Cardiac muscle cell (in vitro differentiated cells and primary cell): ENCODE results near the gene NAT8L. TPM values are rescaled to one million over a fixed set of nuclear protein-coding genes. Genes with fewer than 3 reads are reported as not detected.
"Not testable (repeated sequence)": the region's sequence is repeated elsewhere in the genome, so short reads cannot be mapped to it uniquely, and the experiment has no call there.

Experiments used
- DNase-seq, 2 donors: peaks; one replicate each; pipeline versions ENCODE4 v3.0.0 to v3.0.0-alpha.2; 2010 to 2017; ENCODE audit warnings: low read depth in 1 of 2, low spot score in 1 of 2
- H3K27ac ChIP-seq: fragments of 200-600 bp; sonication (generic); 2 replicates; pipeline ENCODE4 v1.5.1; 2016
- H3K27me3 ChIP-seq: fragments of 200-600 bp; sonication (generic); 2 replicates; pipeline ENCODE4 v1.6.0; 2016; ENCODE audit warnings: control low read depth
- H3K36me3 ChIP-seq: fragments of 200-600 bp; sonication (generic); 2 replicates; pipeline ENCODE4 v1.5.1; 2016; ENCODE audit warnings: control low read depth
- H3K4me1 ChIP-seq: fragments of 200-600 bp; sonication (generic); 2 replicates; pipeline ENCODE4 v1.8.1; 2017; ENCODE audit warnings: low read depth, mild to moderate bottlenecking, mixed run types
- H3K4me3 ChIP-seq: fragments of 200-600 bp; sonication (generic); 2 replicates; pipeline ENCODE4 v1.5.1; 2016; ENCODE audit warnings: mild to moderate bottlenecking
- H3K9me3 ChIP-seq: fragments of 200-600 bp; sonication (generic); 2 replicates; pipeline ENCODE4 v1.5.1; 2017; ENCODE audit warnings: low read depth, mild to moderate bottlenecking, control low read depth
- CTCF ChIP-seq: IDR thresholded peaks from 2 replicates; pipeline ENCODE4 v1.5.1; 2012; ENCODE audit warnings: low read depth, mild to moderate bottlenecking, low read length
- polyA plus RNA-seq: library from polyadenylated mRNA; unstranded; fragments of >200 nt; fragmentation: Nextera tagmentation; extraction: Ambion mirVana; gene quantifications from 2 replicates; pipeline ENCODE4 v1.2.1, GENCODE V29; 2016
- total RNA-seq: library from RNA; depleted of rRNA; stranded (reverse); fragments of >200 nt; gene quantifications from 2 replicates; pipeline ENCODE4 v1.2.3, GENCODE V29; 2016

The NAT8L gene
- total RNA-seq (14.6 and 20.9 TPM in 2 replicates), polyA plus RNA-seq (5.5 and 6.6 TPM in 2 replicates)

GRCh38 chr4:2059046-2059725, at the start of gene NAT8L:
TSS of gene NAT8L (plus strand) at chr4:2059327. CDS start at chr4:2059512, 185 bp downstream.
- Histone ChIP-seq H3K4me3 (peak within 1 kb of the TSS; percentile 75), H3K9me3 (no peaks in the 10 kb centered on the region), H3K36me3 (no peaks in the 10 kb centered on the region), H3K27me3 (peaks cover 33% of the 10 kb centered on the region), H3K27ac (no peak within 1 kb of the TSS), H3K4me1 (peaks cover 4% of the 10 kb centered on the region)
- TF ChIP-seq CTCF, result no peak
- peak; percentile 27 to 83 for DNase-seq

- peak; percentile 37 for TF ChIP-seq CTCF
- Histone ChIP-seq H3K4me3 (peak overlapping the region; percentile 87), H3K4me1 (peaks cover 7% of the 10 kb centered on the region), H3K27me3 (no peaks in the 10 kb centered on the region), H3K9me3 (no peaks in the 10 kb centered on the region), H3K27ac (peak overlapping the region; percentile 100), H3K36me3 (no peaks in the 10 kb centered on the region)
- peak; percentile 69 to 77 for DNase-seq
These were observed 49.4 kb upstream of the NAT8L start for GRCh38 chr4:2009651-2010233.

GRCh38 chr4:2011583-2011982, 47.5 kb upstream of the NAT8L start:
- Histone ChIP-seq H3K4me3 (no peak overlapping the region), H3K27ac (no peak overlapping the region), H3K27me3 (no peaks in the 10 kb centered on the region), H3K36me3 (no peaks in the 10 kb centered on the region), H3K4me1 (peaks cover 7% of the 10 kb centered on the region), H3K9me3 (no peaks in the 10 kb centered on the region)
- DNase-seq, result peak in 1 of 2 donors; percentile 66
- TF ChIP-seq CTCF, result no peak

GRCh38 chr4:2015008-2015407, 44.1 kb upstream of the NAT8L start:
- Histone ChIP-seq H3K27me3 (no peaks in the 10 kb centered on the region), H3K4me1 (peaks cover 3% of the 10 kb centered on the region), H3K27ac (no peak overlapping the region), H3K9me3 (no peaks in the 10 kb centered on the region), H3K4me3 (no peak overlapping the region), H3K36me3 (no peaks in the 10 kb centered on the region)
- no peak for TF ChIP-seq CTCF
- no peak for DNase-seq

GRCh38 chr4:2021358-2022018, 37.6 kb upstream of the NAT8L start:
- H3K9me3 ChIP-seq, H3K4me3 ChIP-seq, H3K36me3 ChIP-seq, H3K27me3 ChIP-seq: not testable (repeated sequence)
- H3K4me1 ChIP-seq, result peaks cover 14% of the 10 kb centered on the region
- DNase-seq, result peak; percentile 62 to 92
- H3K27ac ChIP-seq, result peak overlapping the region; percentile 97
- TF ChIP-seq CTCF, result peak; percentile 3
